Measurements from ENCODE around the gene ACSL6.

The ACSL6 gene

GRCh38 chr5:132053483-132053882 lies 42.0 kb upstream of the ACSL6 start:
- H2BK5ac ChIP-seq (ENCODE audit: low read depth, low read length, poor library complexity, severe bottlenecking): no peak overlapping the region
- peaks cover 2% of the 10 kb centered on the region for H3K4me1 ChIP-seq (ENCODE audit: control insufficient read depth, insufficient read depth, low read depth, low read length)
- no peak overlapping the region for H3K9ac ChIP-seq (ENCODE audit: low read length)
- H3K27me3 ChIP-seq (ENCODE audit: control insufficient read depth in 1 of 2, insufficient read depth in 1 of 2, low read length in 2 of 2): peaks cover 34 to 56% of the 10 kb centered on the region in 2 experiments
- no peaks in the 10 kb centered on the region for H3K36me3 ChIP-seq (ENCODE audit: control insufficient read depth in 1 of 2, insufficient read depth in 2 of 2, low read depth in 1 of 2, low read length in 2 of 2)
- H3K18ac ChIP-seq (ENCODE audit: low read depth in 1 of 2, low read length in 2 of 2): no peak overlapping the region
- no peak overlapping the region for H2AFZ ChIP-seq (ENCODE audit: low read depth, low read length)
- H2AK5ac ChIP-seq (ENCODE audit: low read length, severe bottlenecking): no peak overlapping the region
- no peak overlapping the region for H2BK15ac ChIP-seq (ENCODE audit: low read depth, poor library complexity, severe bottlenecking)
- H3K14ac ChIP-seq (ENCODE audit: low read length in 2 of 2): no peak overlapping the region
- no peak overlapping the region for H4K8ac ChIP-seq (ENCODE audit: low read length)
- no peak overlapping the region for H3K4me2 ChIP-seq (ENCODE audit: low read length, poor library complexity, severe bottlenecking)
- no peak overlapping the region for H2BK120ac ChIP-seq (ENCODE audit: low read depth, low read length)
- DNase-seq: no peak
- no peaks in the 10 kb centered on the region for H3K9me3 ChIP-seq (ENCODE audit: control insufficient read depth, low read length)
- H3K23ac ChIP-seq (ENCODE audit: low read length in 2 of 2): no peak overlapping the region
- H2BK12ac ChIP-seq (ENCODE audit: low read length in 2 of 2): no peak overlapping the region
- no peak overlapping the region for H3K27ac ChIP-seq (ENCODE audit: low read length, poor library complexity, severe bottlenecking)
- H3K79me1 ChIP-seq (replicated peaks; ENCODE audit: low read length, poor library complexity, severe bottlenecking): no peaks in the 10 kb centered on the region
- no peak overlapping the region for H3K4ac ChIP-seq (ENCODE audit: low read depth in 1 of 2, low read length in 2 of 2)
- H4K91ac ChIP-seq (ENCODE audit: low read length): no peak overlapping the region
- no peak overlapping the region for H3K4me3 ChIP-seq (ENCODE audit: insufficient read depth in 1 of 2, low read depth in 1 of 2, low read length in 2 of 2)
- WGBS: 32% methylated on average over 1 of the region's 4 CpGs

- no peak overlapping the region for H3K4ac ChIP-seq (ENCODE audit: low read depth in 1 of 2, low read length in 2 of 2)
- no peak overlapping the region for H3K27ac ChIP-seq (ENCODE audit: low read length, poor library complexity, severe bottlenecking)
- no peak for DNase-seq
- H2BK15ac ChIP-seq (ENCODE audit: low read depth, poor library complexity, severe bottlenecking): no peak overlapping the region
- no peak overlapping the region for H3K4me2 ChIP-seq (ENCODE audit: low read length, poor library complexity, severe bottlenecking)
- no peak overlapping the region for H2BK5ac ChIP-seq (ENCODE audit: low read depth, low read length, poor library complexity, severe bottlenecking)
- no peak overlapping the region for H4K8ac ChIP-seq (ENCODE audit: low read length)
- no peak overlapping the region for H3K18ac ChIP-seq (ENCODE audit: low read depth in 1 of 2, low read length in 2 of 2)
- H2AFZ ChIP-seq (ENCODE audit: low read depth, low read length): no peak overlapping the region
- H2BK120ac ChIP-seq (ENCODE audit: low read depth, low read length): no peak overlapping the region
- WGBS: 82% methylated on average over 10 of the region's 10 CpGs
- no peak overlapping the region for H4K91ac ChIP-seq (ENCODE audit: low read length)
- no peak overlapping the region for H3K9ac ChIP-seq (ENCODE audit: low read length)
- H2AK5ac ChIP-seq (ENCODE audit: low read length, severe bottlenecking): no peak overlapping the region
- H3K27me3 ChIP-seq (ENCODE audit: control insufficient read depth in 1 of 2, insufficient read depth in 1 of 2, low read length in 2 of 2): peaks cover 30 to 54% of the 10 kb centered on the region in 2 experiments
- H3K4me3 ChIP-seq (ENCODE audit: insufficient read depth in 1 of 2, low read depth in 1 of 2, low read length in 2 of 2): no peak overlapping the region
- H3K79me1 ChIP-seq (replicated peaks; ENCODE audit: low read length, poor library complexity, severe bottlenecking): no peaks in the 10 kb centered on the region
- no peaks in the 10 kb centered on the region for H3K36me3 ChIP-seq (ENCODE audit: control insufficient read depth in 1 of 2, insufficient read depth in 2 of 2, low read depth in 1 of 2, low read length in 2 of 2)
- peaks cover 2% of the 10 kb centered on the region for H3K4me1 ChIP-seq (ENCODE audit: control insufficient read depth, insufficient read depth, low read depth, low read length)
- no peak overlapping the region for H3K23ac ChIP-seq (ENCODE audit: low read length in 2 of 2)
- H3K9me3 ChIP-seq (ENCODE audit: control insufficient read depth, low read length): no peaks in the 10 kb centered on the region
- H3K14ac ChIP-seq (ENCODE audit: low read length in 2 of 2): no peak overlapping the region
- no peak overlapping the region for H2BK12ac ChIP-seq (ENCODE audit: low read length in 2 of 2)
These were observed 41.1 kb upstream of the ACSL6 start for GRCh38 chr5:132052520-132052919.

GRCh38 chr5:132050661-132051552 lies 39.4 kb upstream of the ACSL6 start:
- Histone ChIP-seq H3K4me3 (ENCODE audit: insufficient read depth in 1 of 2, low read depth in 1 of 2, low read length in 2 of 2) (no peak overlapping the region), H3K9ac (ENCODE audit: low read length) (no peak overlapping the region), H3K4ac (ENCODE audit: low read depth in 1 of 2, low read length in 2 of 2) (no peak overlapping the region), H3K4me1 (ENCODE audit: control insufficient read depth, insufficient read depth, low read depth, low read length) (peaks cover 2% of the 10 kb centered on the region), H2BK120ac (ENCODE audit: low read depth, low read length) (no peak overlapping the region), H3K9me3 (ENCODE audit: control insufficient read depth, low read length) (no peaks in the 10 kb centered on the region), H4K8ac (ENCODE audit: low read length) (no peak overlapping the region), H2AFZ (ENCODE audit: low read depth, low read length) (no peak overlapping the region), H3K23ac (ENCODE audit: low read length in 2 of 2) (no peak overlapping the region), H2BK5ac (ENCODE audit: low read depth, low read length, poor library complexity, severe bottlenecking) (no peak overlapping the region), H2BK12ac (ENCODE audit: low read length in 2 of 2) (no peak overlapping the region), H2AK5ac (ENCODE audit: low read length, severe bottlenecking) (no peak overlapping the region), H3K4me2 (ENCODE audit: low read length, poor library complexity, severe bottlenecking) (no peak overlapping the region), H3K36me3 (ENCODE audit: control insufficient read depth in 1 of 2, insufficient read depth in 2 of 2, low read depth in 1 of 2, low read length in 2 of 2) (no peaks in the 10 kb centered on the region), H2BK15ac (ENCODE audit: low read depth, poor library complexity, severe bottlenecking) (no peak overlapping the region), H4K91ac (ENCODE audit: low read length) (no peak overlapping the region), H3K27me3 (ENCODE audit: control insufficient read depth in 1 of 2, insufficient read depth in 1 of 2, low read length in 2 of 2) (peaks cover 32 to 51% of the 10 kb centered on the region in 2 experiments), H3K18ac (ENCODE audit: low read depth in 1 of 2, low read length in 2 of 2) (no peak overlapping the region), H3K27ac (ENCODE audit: low read length, poor library complexity, severe bottlenecking) (no peak overlapping the region), H3K79me1 (replicated peaks; ENCODE audit: low read length, poor library complexity, severe bottlenecking) (no peaks in the 10 kb centered on the region), H3K14ac (ENCODE audit: low read length in 2 of 2) (no peak overlapping the region)
- 79% methylated on average over 9 of the region's 9 CpGs for WGBS
- DNase-seq: no peak

GRCh38 chr5:132050136-132050535 lies 38.7 kb upstream of the ACSL6 start:
- peaks cover 2% of the 10 kb centered on the region for H3K4me1 ChIP-seq (ENCODE audit: control insufficient read depth, insufficient read depth, low read depth, low read length)
- no peak overlapping the region for H2AFZ ChIP-seq (ENCODE audit: low read depth, low read length)
- H3K9ac ChIP-seq (ENCODE audit: low read length): no peak overlapping the region
- no peak overlapping the region for H3K27ac ChIP-seq (ENCODE audit: low read length, poor library complexity, severe bottlenecking)
- H3K4me2 ChIP-seq (ENCODE audit: low read length, poor library complexity, severe bottlenecking): no peak overlapping the region
- H2AK5ac ChIP-seq (ENCODE audit: low read length, severe bottlenecking): no peak overlapping the region
- H3K27me3 ChIP-seq (ENCODE audit: control insufficient read depth in 1 of 2, insufficient read depth in 1 of 2, low read length in 2 of 2): peaks cover 28 to 49% of the 10 kb centered on the region in 2 experiments
- H3K9me3 ChIP-seq (ENCODE audit: control insufficient read depth, low read length): no peaks in the 10 kb centered on the region
- no peak overlapping the region for H2BK120ac ChIP-seq (ENCODE audit: low read depth, low read length)
- H3K23ac ChIP-seq (ENCODE audit: low read length in 2 of 2): no peak overlapping the region
- H3K14ac ChIP-seq (ENCODE audit: low read length in 2 of 2): no peak overlapping the region
- DNase-seq: no peak
- no peak overlapping the region for H2BK12ac ChIP-seq (ENCODE audit: low read length in 2 of 2)
- H2BK5ac ChIP-seq (ENCODE audit: low read depth, low read length, poor library complexity, severe bottlenecking): no peak overlapping the region
- no peaks in the 10 kb centered on the region for H3K36me3 ChIP-seq (ENCODE audit: control insufficient read depth in 1 of 2, insufficient read depth in 2 of 2, low read depth in 1 of 2, low read length in 2 of 2)
- WGBS: 77% methylated on average over 5 of the region's 5 CpGs
- no peak overlapping the region for H4K91ac ChIP-seq (ENCODE audit: low read length)
- no peak overlapping the region for H2BK15ac ChIP-seq (ENCODE audit: low read depth, poor library complexity, severe bottlenecking)
- H3K18ac ChIP-seq (ENCODE audit: low read depth in 1 of 2, low read length in 2 of 2): no peak overlapping the region
- no peak overlapping the region for H3K4ac ChIP-seq (ENCODE audit: low read depth in 1 of 2, low read length in 2 of 2)
- H3K4me3 ChIP-seq (ENCODE audit: insufficient read depth in 1 of 2, low read depth in 1 of 2, low read length in 2 of 2): no peak overlapping the region
- H3K79me1 ChIP-seq (replicated peaks; ENCODE audit: low read length, poor library complexity, severe bottlenecking): no peaks in the 10 kb centered on the region
- no peak overlapping the region for H4K8ac ChIP-seq (ENCODE audit: low read length)

Data from mesenchymal stem cell (in vitro differentiated cells and primary cell).